ENCODE data around the gene FAM53A.

GRCh38 chr4:1695913-1696312 is 11.8 kb upstream of the FAM53A start:
- TF ChIP-seq POLR2A (IDR thresholded peaks at IDR 0.05) (no peak), CTCF (IDR thresholded peaks at IDR 0.05 in 8 of 11, conservative IDR thresholded peaks at IDR 0.05 in 3 of 11) (no peak), POLR2AphosphoS5 (IDR thresholded peaks at IDR 0.05) (no peak)
